Measurements from ENCODE around the gene TNK1.

DNA sequence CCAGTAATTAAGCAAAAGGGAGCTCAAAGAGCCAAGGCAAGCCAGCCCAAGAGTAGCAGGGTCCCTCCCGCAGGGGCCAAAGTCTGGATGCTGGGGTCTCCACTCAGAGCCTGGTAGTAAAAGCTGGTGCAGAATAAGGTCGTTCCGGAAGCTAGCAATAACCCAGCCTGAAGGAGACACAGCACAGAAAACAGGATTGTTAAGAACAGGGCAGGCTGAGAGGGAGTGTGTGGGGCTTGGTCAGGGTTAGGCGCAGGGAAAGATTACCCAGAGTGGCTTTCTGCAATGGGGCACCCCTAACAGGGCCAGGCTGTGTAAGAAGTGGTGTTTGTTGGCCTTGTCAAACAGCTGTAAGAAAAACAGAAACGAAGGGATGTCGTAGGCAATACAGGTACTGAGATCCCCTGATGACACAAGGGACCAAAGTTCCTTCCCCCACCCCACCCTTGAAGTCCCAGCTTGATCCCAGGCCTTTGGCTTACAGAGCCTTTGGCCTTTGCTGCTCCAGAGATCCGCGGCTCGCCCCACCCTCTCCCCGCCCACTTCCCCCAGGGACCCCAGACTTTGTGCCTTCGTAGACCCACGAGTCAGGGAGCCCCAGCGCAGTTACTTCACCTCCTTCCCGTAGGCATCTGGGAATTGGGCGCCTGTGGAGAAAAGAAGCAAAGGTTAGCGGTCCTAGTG is 22.3 kb downstream of the TNK1 start:
- TF ChIP-seq, protein P1, sequence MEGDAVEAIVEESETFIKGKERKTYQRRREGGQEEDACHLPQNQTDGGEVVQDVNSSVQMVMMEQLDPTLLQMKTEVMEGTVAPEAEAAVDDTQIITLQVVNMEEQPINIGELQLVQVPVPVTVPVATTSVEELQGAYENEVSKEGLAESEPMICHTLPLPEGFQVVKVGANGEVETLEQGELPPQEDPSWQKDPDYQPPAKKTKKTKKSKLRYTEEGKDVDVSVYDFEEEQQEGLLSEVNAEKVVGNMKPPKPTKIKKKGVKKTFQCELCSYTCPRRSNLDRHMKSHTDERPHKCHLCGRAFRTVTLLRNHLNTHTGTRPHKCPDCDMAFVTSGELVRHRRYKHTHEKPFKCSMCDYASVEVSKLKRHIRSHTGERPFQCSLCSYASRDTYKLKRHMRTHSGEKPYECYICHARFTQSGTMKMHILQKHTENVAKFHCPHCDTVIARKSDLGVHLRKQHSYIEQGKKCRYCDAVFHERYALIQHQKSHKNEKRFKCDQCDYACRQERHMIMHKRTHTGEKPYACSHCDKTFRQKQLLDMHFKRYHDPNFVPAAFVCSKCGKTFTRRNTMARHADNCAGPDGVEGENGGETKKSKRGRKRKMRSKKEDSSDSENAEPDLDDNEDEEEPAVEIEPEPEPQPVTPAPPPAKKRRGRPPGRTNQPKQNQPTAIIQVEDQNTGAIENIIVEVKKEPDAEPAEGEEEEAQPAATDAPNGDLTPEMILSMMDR (IDR thresholded peaks at IDR 0.05) = no peak
- no peak for TF ChIP-seq EP300 (IDR thresholded peaks at IDR 0.05)
- no peak for TF ChIP-seq POLR2A (IDR thresholded peaks at IDR 0.05)
